Activated CD8-positive, alpha-beta T cell treated with anti-CD3 and anti-CD28 coated beads, Interleukin-2, amount 10 ng/mL, durations not matched to agents 7 days and 5 days (primary cell): ENCODE results near the gene RGS9. TPM values are rescaled to one million over a fixed set of nuclear protein-coding genes. Genes with fewer than 3 reads are reported as not detected.
A peak's percentile ranks its signal among the peaks of the same experiment; 100 is the strongest.
"Not testable (repeated sequence)": the region's sequence is repeated elsewhere in the genome, so short reads cannot be mapped to it uniquely, and the experiment has no call there.

ENCODE experiments used
- ATAC-seq: fragments of 150-1000 bp; cut with Tn5 transposase; one replicate; pipeline ENCODE4 v1.10.0; 2021; ENCODE audit warnings: moderate library complexity
- CTCF ChIA-PET: fragments of 350-600 bp; sonication (Branson Sonifier 250); formaldehyde crosslinking; loops from one replicate; lab custom pipeline; 2021; ENCODE audit warnings: antibody characterized with exemption; lab: Charles Lee
- POLR2A ChIA-PET: fragments of 350-600 bp; sonication (Branson Sonifier 250); formaldehyde crosslinking; loops from one replicate; lab custom pipeline; 2021; ENCODE audit warnings: antibody characterized with exemption; lab: Charles Lee
- DNase-seq: peaks from one replicate; pipeline ENCODE4 v3.0.0-alpha.2; 2020
- H3K27ac Mint-ChIP-seq: one replicate; pipeline ENCODE4 v1.8.0; 2021; ENCODE audit warnings: mild to moderate bottlenecking, mixed read lengths
- H3K27me3 Mint-ChIP-seq: one replicate; pipeline ENCODE4 v1.8.0; 2021; ENCODE audit warnings: low read depth, mixed read lengths
- H3K36me3 Mint-ChIP-seq: one replicate; pipeline ENCODE4 v1.8.0; 2021; ENCODE audit warnings: low read depth, mixed read lengths
- H3K4me1 Mint-ChIP-seq: one replicate; pipeline ENCODE4 v1.8.0; 2021; ENCODE audit warnings: low read depth, mixed read lengths
- H3K4me3 Mint-ChIP-seq: one replicate; pipeline ENCODE4 v1.8.0; 2021; ENCODE audit warnings: mild to moderate bottlenecking, mixed read lengths
- H3K9me3 Mint-ChIP-seq: one replicate; pipeline ENCODE4 v1.8.0; 2022; ENCODE audit warnings: mixed read lengths; ENCODE audit not compliant: insufficient read depth
- total RNA-seq, 2 experiments: library from RNA; stranded (reverse); gene quantifications; one replicate each; pipeline ENCODE4 v1.2.3, GENCODE V29; 2021

Gene RGS9
- total RNA-seq, 2 experiments from 2014 or later, result 4.8 to 5.7 TPM

GRCh38 chr17:65115839-65116238 lies 21.3 kb upstream of the RGS9 start:
- ATAC-seq (no peak), DNase-seq (no peak)
- no peaks in the 10 kb centered on the region for H3K9me3 Mint-ChIP-seq
- peaks cover 5% of the 10 kb centered on the region for H3K4me1 Mint-ChIP-seq
- H3K27me3 Mint-ChIP-seq, result peaks cover 28% of the 10 kb centered on the region
- POLR2A ChIA-PET, result interaction anchor here (0.7 kb wide), 1 partner anchor 22 kb away, joined by 3 read pairs; the partner anchor contains the start of gene RGS9
- CTCF ChIA-PET, result interaction anchor here (0.6 to 5.6 kb wide), 4 partner anchors 12 to 82 kb away, joined by 3 to 23 read pairs (median 3); partner anchors contain the start of gene RGS9
- no peaks in the 10 kb centered on the region for H3K36me3 Mint-ChIP-seq
- H3K4me3 Mint-ChIP-seq, result no peak overlapping the region
- H3K27ac Mint-ChIP-seq, result peak overlapping the region; percentile 62

- ChIA-PET POLR2A (interaction anchor here (0.7 kb wide), 1 partner anchor 21 kb away, joined by 3 read pairs; the partner anchor contains the start of gene RGS9), CTCF (interaction anchor here (0.6 to 5.6 kb wide), 4 partner anchors 13 to 81 kb away, joined by 3 to 23 read pairs (median 4); no protein-coding TSS in a partner anchor)
- H3K4me1 Mint-ChIP-seq, H3K36me3 Mint-ChIP-seq, H3K27ac Mint-ChIP-seq, H3K4me3 Mint-ChIP-seq, H3K9me3 Mint-ChIP-seq, DNase-seq, ATAC-seq: not testable (repeated sequence)
- peaks cover 23% of the 10 kb centered on the region for H3K27me3 Mint-ChIP-seq
These were observed 20.7 kb upstream of the RGS9 start for GRCh38 chr17:65116515-65116914.

- ATAC-seq, result no peak
- DNase-seq, result no peak
- Mint-ChIP-seq H3K36me3 (no peaks in the 10 kb centered on the region), H3K27ac (no peak overlapping the region), H3K9me3 (no peaks in the 10 kb centered on the region), H3K4me1 (peaks cover 19% of the 10 kb centered on the region), H3K4me3 (no peak overlapping the region), H3K27me3 (peaks cover 23% of the 10 kb centered on the region)
- ChIA-PET CTCF (interaction anchor here (0.8 to 5.6 kb wide), 3 partner anchors 17 to 19 kb away, joined by 3 to 23 read pairs (median 4); no protein-coding TSS in a partner anchor), POLR2A (no interaction called here)
These were observed 19.7 kb upstream of the RGS9 start for GRCh38 chr17:65117384-65118035.

GRCh38 chr17:65121368-65121767 lies 15.8 kb upstream of the RGS9 start:
- CTCF ChIA-PET, result interaction anchor here (1.6 to 3.3 kb wide), 2 partner anchors 12 to 16 kb away, joined by 3 to 14 read pairs; partner anchors contain the start of gene RGS9
- H3K4me3 Mint-ChIP-seq, result no peak overlapping the region
- POLR2A ChIA-PET, result no interaction called here
- H3K4me1 Mint-ChIP-seq, result peaks cover 23% of the 10 kb centered on the region
- no peaks in the 10 kb centered on the region for H3K9me3 Mint-ChIP-seq
- peak overlapping the region; percentile 90 for H3K27ac Mint-ChIP-seq
- peaks cover 15% of the 10 kb centered on the region for H3K27me3 Mint-ChIP-seq
- peak; percentile 29 for DNase-seq
- peaks cover 2% of the 10 kb centered on the region for H3K36me3 Mint-ChIP-seq
- ATAC-seq, result no peak

GRCh38 chr17:65121916-65122806 lies 15.0 kb upstream of the RGS9 start:
- Mint-ChIP-seq H3K9me3 (no peaks in the 10 kb centered on the region), H3K27ac (peak overlapping the region; percentile 90), H3K36me3 (peaks cover 2% of the 10 kb centered on the region), H3K4me3 (peak overlapping the region; percentile 78), H3K27me3 (peaks cover 10% of the 10 kb centered on the region), H3K4me1 (peaks cover 23% of the 10 kb centered on the region)
- ChIA-PET CTCF (interaction anchor here (1.6 to 2.5 kb wide), 2 partner anchors 11 to 14 kb away, joined by 3 to 24 read pairs; partner anchors contain the start of gene RGS9), POLR2A (interaction anchor here (0.6 to 0.7 kb wide), 4 partner anchors 13 to 136 kb away, joined by 3 read pairs; no protein-coding TSS in a partner anchor)
- ATAC-seq (peak; percentile 40), DNase-seq (peak; percentile 31)

- DNase-seq, result peak; percentile 90
- peak overlapping the region; percentile 78 for H3K4me3 Mint-ChIP-seq
- ATAC-seq, result peak; percentile 82
- POLR2A ChIA-PET, result interaction anchor here (0.6 to 0.7 kb wide), 5 partner anchors 12 to 137 kb away, joined by 3 read pairs; no protein-coding TSS in a partner anchor
- CTCF ChIA-PET, result interaction anchor here (1.1 to 2.5 kb wide), 4 partner anchors 13 to 75 kb away, joined by 3 to 24 read pairs (median 7); partner anchors contain the start of gene RGS9
- H3K27ac Mint-ChIP-seq, result peak overlapping the region; percentile 90
- H3K9me3 Mint-ChIP-seq, result no peaks in the 10 kb centered on the region
- H3K36me3 Mint-ChIP-seq, result peaks cover 2% of the 10 kb centered on the region
- peaks cover 23% of the 10 kb centered on the region for H3K4me1 Mint-ChIP-seq
- H3K27me3 Mint-ChIP-seq, result peaks cover 9% of the 10 kb centered on the region
These were observed 14.1 kb upstream of the RGS9 start for GRCh38 chr17:65122836-65123756.

- Mint-ChIP-seq H3K36me3 (peaks cover 2% of the 10 kb centered on the region), H3K4me3 (peak overlapping the region; percentile 78), H3K9me3 (no peaks in the 10 kb centered on the region), H3K4me1 (peaks cover 23% of the 10 kb centered on the region), H3K27me3 (peaks cover 15% of the 10 kb centered on the region), H3K27ac (peak overlapping the region; percentile 90)
- CTCF ChIA-PET, result interaction anchor here (1.1 to 2.5 kb wide), 4 partner anchors 12 to 74 kb away, joined by 3 to 24 read pairs (median 7); partner anchors contain the start of gene RGS9
- POLR2A ChIA-PET, result interaction anchor here (0.6 kb wide), 1 partner anchor 12 kb away, joined by 3 read pairs; no protein-coding TSS in a partner anchor
- DNase-seq, result no peak
- ATAC-seq, result no peak
These were observed 13.2 kb upstream of the RGS9 start for GRCh38 chr17:65123757-65124675.

GRCh38 chr17:65130832-65131231 lies 6.3 kb upstream of the RGS9 start:
- Mint-ChIP-seq H3K4me3 (no peak overlapping the region), H3K27ac (no peak overlapping the region), H3K36me3 (no peaks in the 10 kb centered on the region), H3K27me3 (peaks cover 30% of the 10 kb centered on the region), H3K4me1 (peaks cover 23% of the 10 kb centered on the region), H3K9me3 (no peaks in the 10 kb centered on the region)
- ATAC-seq (peak; percentile 33), DNase-seq (no peak)
- ChIA-PET POLR2A (interaction anchor here (0.7 kb wide), 1 partner anchor 41 kb away, joined by 3 read pairs; no protein-coding TSS in a partner anchor), CTCF (interaction anchor here (1.0 kb wide), 1 partner anchor 9 kb away, joined by 3 read pairs; no protein-coding TSS in a partner anchor)

- Mint-ChIP-seq H3K27me3 (peaks cover 30% of the 10 kb centered on the region), H3K4me3 (no peak overlapping the region), H3K27ac (no peak overlapping the region), H3K4me1 (peaks cover 23% of the 10 kb centered on the region), H3K36me3 (no peaks in the 10 kb centered on the region), H3K9me3 (no peaks in the 10 kb centered on the region)
- ChIA-PET POLR2A (no interaction called here), CTCF (no interaction called here)
- DNase-seq, result no peak
- no peak for ATAC-seq
These were observed 5.9 kb upstream of the RGS9 start for GRCh38 chr17:65131240-65131639.

GRCh38 chr17:65131946-65132345 lies 5.2 kb upstream of the RGS9 start:
- ChIA-PET POLR2A (no interaction called here), CTCF (no interaction called here)
- no peak for DNase-seq
- H3K9me3 Mint-ChIP-seq, result no peaks in the 10 kb centered on the region
- H3K36me3 Mint-ChIP-seq, result no peaks in the 10 kb centered on the region
- ATAC-seq, result no peak
- no peak overlapping the region for H3K27ac Mint-ChIP-seq
- no peak overlapping the region for H3K4me3 Mint-ChIP-seq
- H3K27me3 Mint-ChIP-seq, result peaks cover 30% of the 10 kb centered on the region
- H3K4me1 Mint-ChIP-seq, result peaks cover 27% of the 10 kb centered on the region
